GM19455 (cell line): ENCODE measurements around the gene DDT.
"Not testable (repeated sequence)": the region's sequence is repeated elsewhere in the genome, so short reads cannot be mapped to it uniquely, and the experiment has no call there.

Source experiments
- ATAC-seq: cut with Tn5 transposase; IDR thresholded peaks from one replicate; pipeline ENCODE4 v1.9.1; 2021; ENCODE audit not compliant: unreplicated experiment

DDT gene

DNA sequence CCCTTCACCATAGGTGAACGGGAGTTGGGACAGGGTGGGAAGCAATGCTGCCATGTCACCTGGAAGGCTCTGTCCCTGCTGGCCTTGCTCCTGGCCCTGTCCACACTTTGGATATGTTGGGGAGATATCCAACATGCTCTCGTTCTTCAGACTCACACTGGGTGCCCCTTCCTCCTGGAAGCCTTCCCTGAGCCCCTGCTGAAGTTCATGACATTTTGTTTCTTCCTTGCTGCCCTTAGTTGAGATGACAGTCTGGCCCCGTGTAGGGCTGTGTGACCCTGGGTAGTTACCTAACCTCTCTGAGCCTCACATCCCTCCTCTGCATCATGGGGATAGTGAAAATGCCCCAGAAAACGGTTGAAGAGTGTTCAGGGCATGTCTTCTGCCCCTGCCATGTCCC lies 20.8 kb downstream of the DDT start:
- not testable (repeated sequence) for ATAC-seq

- ATAC-seq = not testable (repeated sequence)
These were observed 21.3 kb downstream of the DDT start for GRCh38 chr22:23952794-23953405.

GRCh38 chr22:23951383-23951782 lies 22.9 kb downstream of the DDT start:
- not testable (repeated sequence) for ATAC-seq

DNA sequence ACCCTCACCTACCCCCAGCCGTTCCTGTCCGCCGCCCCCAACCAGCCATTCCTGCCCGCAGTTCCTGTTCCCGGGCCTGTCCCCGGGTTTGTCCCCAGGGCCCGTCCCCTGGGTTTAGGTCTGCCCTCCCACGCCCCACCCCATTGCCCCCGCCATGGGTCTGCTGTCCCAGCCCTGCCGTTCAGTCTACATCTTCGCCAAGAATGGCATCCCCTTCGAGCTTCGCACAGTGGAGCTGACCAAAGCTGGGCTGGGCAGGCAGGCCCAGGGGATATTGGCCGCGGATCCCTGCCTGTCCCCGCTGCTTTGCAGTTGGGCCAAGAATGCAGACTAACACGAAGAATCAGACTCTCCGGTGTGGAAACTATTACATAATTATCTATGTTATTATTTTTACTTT lies 24.5 kb downstream of the DDT start:
- ATAC-seq = not testable (repeated sequence)

DNA sequence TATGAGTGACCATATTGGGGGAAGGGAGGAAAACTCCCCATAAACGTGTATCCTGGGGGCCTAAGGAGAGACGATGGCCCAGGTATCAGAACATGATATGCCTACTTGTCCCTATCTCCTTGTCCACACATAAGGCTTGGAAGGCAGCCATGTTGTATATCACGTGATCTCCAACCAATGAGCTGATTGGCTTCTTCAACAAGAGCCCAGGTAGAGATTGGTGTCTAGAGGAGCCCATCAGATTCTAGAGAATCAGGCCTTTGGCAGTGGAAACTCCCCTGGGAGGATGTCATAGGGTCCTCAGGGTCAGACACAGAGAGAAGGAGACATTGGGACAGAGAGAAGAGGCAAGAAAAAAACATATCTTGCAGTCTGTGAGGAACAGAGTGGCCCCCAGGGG lies 26.9 kb downstream of the DDT start:
- ATAC-seq = not testable (repeated sequence)

DNA sequence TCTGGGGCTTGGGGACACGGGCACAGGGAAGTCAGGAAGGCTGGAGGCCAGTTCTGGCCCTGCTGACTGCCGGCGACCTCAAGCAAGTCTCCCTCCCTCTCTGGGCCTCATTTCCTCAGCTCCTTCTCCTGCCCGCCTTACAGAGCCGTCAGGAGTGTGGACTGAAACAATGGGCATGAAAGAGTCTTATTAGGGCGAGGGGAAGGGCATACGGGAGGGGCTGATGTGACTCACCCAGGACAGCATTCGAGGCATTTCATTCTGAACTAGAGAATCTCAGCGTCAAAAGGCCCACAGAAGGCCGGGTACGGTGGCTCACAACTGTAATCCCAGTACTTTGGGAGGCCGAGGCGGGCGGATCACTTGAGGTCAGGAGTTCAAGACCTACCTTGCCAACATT lies 34.1 kb downstream of the DDT start:
- ATAC-seq = not testable (repeated sequence)

- no peak for ATAC-seq
These were observed 35.3 kb downstream of the DDT start for GRCh38 chr22:23939017-23939357.

DNA sequence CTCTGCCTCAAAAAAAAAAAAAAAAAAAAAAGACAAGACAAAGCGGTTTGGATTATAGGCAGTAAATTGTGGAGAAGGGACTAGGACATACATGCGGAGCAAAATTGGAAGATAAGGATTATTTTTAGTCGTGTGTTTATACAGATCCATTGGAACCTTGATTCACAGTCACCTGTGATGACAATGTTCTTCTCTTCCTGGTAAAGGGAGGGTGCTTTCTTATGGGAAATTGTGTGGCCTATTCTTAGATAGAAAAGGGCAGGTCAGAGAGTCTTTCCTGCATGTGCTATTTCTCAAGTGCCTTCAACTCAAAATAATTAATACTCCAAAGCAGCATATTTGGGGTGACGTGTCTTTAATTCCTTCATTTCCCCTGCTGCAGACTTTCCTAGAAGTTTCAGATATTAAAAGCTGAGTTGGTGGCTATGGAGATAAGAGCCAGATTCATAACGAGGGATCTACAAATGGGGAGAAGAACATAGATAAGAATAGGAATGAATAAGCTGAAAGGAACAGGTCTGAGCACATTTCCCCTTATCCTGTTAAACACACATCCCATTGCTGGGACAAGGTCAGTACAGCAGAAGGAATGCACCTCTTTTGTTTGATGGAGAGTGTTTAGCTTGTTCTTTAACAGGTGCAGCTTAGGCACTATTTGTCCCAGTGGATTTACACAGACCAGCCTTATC lies 35.8 kb downstream of the DDT start:
- ATAC-seq = no peak

- no peak for ATAC-seq
These were observed 47.7 kb downstream of the DDT start for GRCh38 chr22:23926561-23926960.

GRCh38 chr22:23925020-23925606 lies 49.1 kb downstream of the DDT start:
- no peak for ATAC-seq

DNA sequence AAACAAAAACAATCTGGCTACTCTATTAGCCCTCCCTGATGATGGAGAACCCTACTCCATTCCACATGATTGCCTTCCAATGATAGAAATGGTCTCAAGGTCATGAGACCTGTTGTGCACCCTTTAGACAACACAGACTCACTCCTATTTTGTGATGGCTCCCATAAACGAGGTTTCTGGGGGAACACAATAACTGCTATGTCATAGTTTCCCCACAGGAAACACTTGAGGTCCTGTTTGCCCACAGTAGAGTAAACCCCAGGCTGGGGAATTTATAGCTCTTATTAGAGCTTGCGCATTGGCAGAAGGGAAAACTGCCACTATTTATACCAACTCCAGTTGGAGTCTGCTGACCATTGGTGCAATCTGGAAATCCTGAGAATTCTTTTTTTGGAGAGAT lies 51.3 kb downstream of the DDT start:
- ATAC-seq = no peak

GRCh38 chr22:23921586-23922201 lies 52.5 kb downstream of the DDT start:
- not testable (repeated sequence) for ATAC-seq
